Measurements from ENCODE around the gene CORT. TPM values are rescaled to one million over a fixed set of nuclear protein-coding genes. Genes with fewer than 3 reads are reported as not detected.

Gene CORT
- total RNA-seq, 1 donor from 2014 or later: not detected

- DNase-seq (ENCODE audit: low spot score in 2 of 2): no peak
- no peak overlapping the region for H3K4me3 ChIP-seq
- TF ChIP-seq, protein P1, sequence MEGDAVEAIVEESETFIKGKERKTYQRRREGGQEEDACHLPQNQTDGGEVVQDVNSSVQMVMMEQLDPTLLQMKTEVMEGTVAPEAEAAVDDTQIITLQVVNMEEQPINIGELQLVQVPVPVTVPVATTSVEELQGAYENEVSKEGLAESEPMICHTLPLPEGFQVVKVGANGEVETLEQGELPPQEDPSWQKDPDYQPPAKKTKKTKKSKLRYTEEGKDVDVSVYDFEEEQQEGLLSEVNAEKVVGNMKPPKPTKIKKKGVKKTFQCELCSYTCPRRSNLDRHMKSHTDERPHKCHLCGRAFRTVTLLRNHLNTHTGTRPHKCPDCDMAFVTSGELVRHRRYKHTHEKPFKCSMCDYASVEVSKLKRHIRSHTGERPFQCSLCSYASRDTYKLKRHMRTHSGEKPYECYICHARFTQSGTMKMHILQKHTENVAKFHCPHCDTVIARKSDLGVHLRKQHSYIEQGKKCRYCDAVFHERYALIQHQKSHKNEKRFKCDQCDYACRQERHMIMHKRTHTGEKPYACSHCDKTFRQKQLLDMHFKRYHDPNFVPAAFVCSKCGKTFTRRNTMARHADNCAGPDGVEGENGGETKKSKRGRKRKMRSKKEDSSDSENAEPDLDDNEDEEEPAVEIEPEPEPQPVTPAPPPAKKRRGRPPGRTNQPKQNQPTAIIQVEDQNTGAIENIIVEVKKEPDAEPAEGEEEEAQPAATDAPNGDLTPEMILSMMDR (IDR thresholded peaks at IDR 0.05): no peak
- H3K4me1 ChIP-seq: peaks cover 3 to 7% of the 10 kb centered on the region in 2 donors
- H3K36me3 ChIP-seq: peaks cover 0 to 6% of the 10 kb centered on the region in 2 donors
- intact Hi-C loops (cut with DNase I): loop anchor here (1.0 to 10.0 kb wide), 3 partner anchors 66 to 371 kb away; partner anchors contain the start of gene CENPS
- H3K27ac ChIP-seq: no peak overlapping the region
- H3K9me3 ChIP-seq: no peaks in the 10 kb centered on the region
- H3K27me3 ChIP-seq: no peaks in the 10 kb centered on the region
These were observed 46.1 kb downstream of the CORT start for GRCh38 chr1:10495952-10496351.

- Histone ChIP-seq H3K4me1 (peaks cover 3 to 7% of the 10 kb centered on the region in 2 donors), H3K9me3 (no peaks in the 10 kb centered on the region), H3K27ac (no peak overlapping the region), H3K36me3 (peaks cover 0 to 6% of the 10 kb centered on the region in 2 donors), H3K4me3 (no peak overlapping the region), H3K27me3 (no peaks in the 10 kb centered on the region)
- TF ChIP-seq, protein P1 (IDR thresholded peaks at IDR 0.05): no peak
- no peak for DNase-seq (ENCODE audit: low spot score in 2 of 2)
- intact Hi-C loops (cut with DNase I): loop anchor here (10.0 kb wide), 1 partner anchor 122 kb away; no protein-coding TSS in a partner anchor
These were observed 47.3 kb downstream of the CORT start for GRCh38 chr1:10497109-10497508.

GRCh38 chr1:10498231-10498630 lies 48.4 kb downstream of the CORT start:
- intact Hi-C loops (cut with DNase I): loop anchor here (2.0 to 10.0 kb wide), 2 partner anchors 53 to 123 kb away; no protein-coding TSS in a partner anchor
- no peaks in the 10 kb centered on the region for H3K27me3 ChIP-seq
- no peaks in the 10 kb centered on the region for H3K9me3 ChIP-seq
- H3K27ac ChIP-seq: no peak overlapping the region
- no peak for DNase-seq (ENCODE audit: low spot score in 2 of 2)
- H3K4me1 ChIP-seq: peaks cover 3 to 7% of the 10 kb centered on the region in 2 donors
- TF ChIP-seq, protein P1 (IDR thresholded peaks at IDR 0.05): no peak
- H3K36me3 ChIP-seq: peaks cover 0 to 6% of the 10 kb centered on the region in 2 donors
- no peak overlapping the region for H3K4me3 ChIP-seq

Other genes with a start within 250 kb of the CORT start
- 13.4 TPM for gene KIF1B, start 239.5 kb upstream of the CORT start, total RNA-seq
- 152 TPM for gene PGD, start 51.0 kb upstream of the CORT start, total RNA-seq
- not detected for gene CENPS, start 19.6 kb upstream of the CORT start, total RNA-seq
- 11.8 TPM for gene DFFA, start 22.5 kb downstream of the CORT start, total RNA-seq
- gene PEX14, start 24.9 kb downstream of the CORT start, total RNA-seq: 10.6 TPM